Measurements from ENCODE around the gene UBAC2. TPM values are rescaled to one million over a fixed set of nuclear protein-coding genes. Genes with fewer than 3 reads are reported as not detected.

UBAC2 gene
- polyA plus RNA-seq, 3 donors, result 59.6 to 113 (median 96.7) TPM

DNA sequence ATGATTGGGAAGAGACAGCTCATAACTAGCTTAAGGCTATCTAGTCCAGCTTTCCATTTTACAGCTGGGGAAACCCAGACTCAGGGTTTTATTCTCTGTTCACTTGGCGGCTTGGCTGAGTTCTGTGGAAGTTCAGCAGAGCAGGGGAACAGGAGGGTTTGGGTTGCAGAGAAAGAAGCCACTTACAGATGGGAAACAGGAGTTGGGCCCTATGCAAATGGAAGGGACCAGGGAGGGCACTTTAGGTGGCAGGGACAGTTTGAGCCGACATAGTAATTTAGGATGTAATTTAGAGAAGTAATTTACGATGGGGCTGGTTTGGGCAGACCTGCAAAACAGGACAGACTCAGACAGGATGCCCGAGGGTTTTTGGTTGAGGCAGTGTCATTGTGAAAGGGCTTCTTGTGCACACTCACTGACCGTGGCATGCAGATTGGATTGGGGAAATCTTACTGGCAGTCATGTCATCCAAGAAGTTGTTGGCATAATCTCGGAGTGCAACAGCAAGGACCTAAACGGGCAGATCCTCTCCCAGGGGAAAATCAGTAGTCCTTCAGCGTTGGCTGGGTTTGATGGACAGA is 153.8 kb downstream of the UBAC2 start:
- no peaks in the 10 kb centered on the region for H3K9me3 Mint-ChIP-seq
- H3K4me2 ChIP-seq (replicated peaks; ENCODE audit: extremely low read depth, low read length, poor library complexity, severe bottlenecking), result no peak overlapping the region
- peaks cover 33 to 71% of the 10 kb centered on the region in 2 donors for H3K36me3 ChIP-seq (replicated peaks in 1 of 2; ENCODE audit: control insufficient read depth in 1 of 2, insufficient read depth in 2 of 2, low read length in 2 of 2)
- H4K20me1 ChIP-seq (ENCODE audit: insufficient read depth, low read length), result no peaks in the 10 kb centered on the region
- H3K27ac Mint-ChIP-seq, result peak overlapping the region; percentile 72 to 98 (median 95)
- peaks cover 30 to 36% of the 10 kb centered on the region in 2 donors for H3K4me1 ChIP-seq (ENCODE audit: control insufficient read depth in 1 of 2, insufficient read depth in 2 of 2, low read length in 2 of 2)
- peak overlapping the region; percentile 14 to 97 for H3K27ac ChIP-seq (ENCODE audit: low read depth in 1 of 2, low read length in 2 of 2)
- H2AFZ ChIP-seq (ENCODE audit: insufficient read depth, low read depth, low read length, poor library complexity, severe bottlenecking), result no peak overlapping the region
- H3K27me3 ChIP-seq (ENCODE audit: control insufficient read depth in 2 of 2, insufficient read depth in 2 of 2, low read length in 2 of 2), result no peaks in the 10 kb centered on the region
- intact Hi-C loops (cut with micrococcal nuclease), result no loop called here
- H3K79me2 ChIP-seq (ENCODE audit: insufficient read depth, low read length), result peaks cover 11% of the 10 kb centered on the region
- 46% methylated on average over 8 of the region's 8 CpGs for WGBS (ENCODE audit: insufficient coverage)
- TF ChIP-seq CTCF (IDR thresholded peaks at IDR 0.05), result no peak
- H3K4me3 Mint-ChIP-seq, result peak overlapping the region in 1 of 2 donors; percentile 6
- H3K9me3 ChIP-seq (replicated peaks in 1 of 2; ENCODE audit: control insufficient read depth in 1 of 2, insufficient read depth in 1 of 2, low read length in 2 of 2), result no peaks in the 10 kb centered on the region
- H3K4me3 ChIP-seq (replicated peaks in 1 of 3; ENCODE audit: low read depth in 2 of 3, low read length in 3 of 3), result no peak overlapping the region
- peaks cover 44% of the 10 kb centered on the region for H3K4me1 Mint-ChIP-seq
- H3K27me3 Mint-ChIP-seq (ENCODE audit: low read depth in 3 of 3), result no peaks in the 10 kb centered on the region
- peak; percentile 56 to 69 (median 69) for DNase-seq
- no peak overlapping the region for H3K9ac ChIP-seq (ENCODE audit: insufficient read depth, low read length, poor library complexity, severe bottlenecking)
- peaks cover 85 to 86% of the 10 kb centered on the region in 2 donors for H3K36me3 Mint-ChIP-seq

GRCh38 chr13:99355267-99356011 is 154.8 kb downstream of the UBAC2 start:
- Histone ChIP-seq H3K4me3 (replicated peaks in 1 of 3; ENCODE audit: low read depth in 2 of 3, low read length in 3 of 3) (peak overlapping the region in 1 of 3 experiments; percentile 65), H2AFZ (ENCODE audit: insufficient read depth, low read depth, low read length, poor library complexity, severe bottlenecking) (peak overlapping the region; percentile 27), H3K9ac (ENCODE audit: insufficient read depth, low read length, poor library complexity, severe bottlenecking) (peak overlapping the region; percentile 65), H3K9me3 (replicated peaks in 1 of 2; ENCODE audit: control insufficient read depth in 1 of 2, insufficient read depth in 1 of 2, low read length in 2 of 2) (no peaks in the 10 kb centered on the region), H3K4me2 (replicated peaks; ENCODE audit: extremely low read depth, low read length, poor library complexity, severe bottlenecking) (peak overlapping the region; percentile 69), H3K27me3 (ENCODE audit: control insufficient read depth in 2 of 2, insufficient read depth in 2 of 2, low read length in 2 of 2) (no peaks in the 10 kb centered on the region), H3K79me2 (ENCODE audit: insufficient read depth, low read length) (peaks cover 11% of the 10 kb centered on the region), H3K4me1 (ENCODE audit: control insufficient read depth in 1 of 2, insufficient read depth in 2 of 2, low read length in 2 of 2) (peaks cover 30 to 36% of the 10 kb centered on the region in 2 donors), H3K36me3 (replicated peaks in 1 of 2; ENCODE audit: control insufficient read depth in 1 of 2, insufficient read depth in 2 of 2, low read length in 2 of 2) (peaks cover 40 to 76% of the 10 kb centered on the region in 2 donors), H4K20me1 (ENCODE audit: insufficient read depth, low read length) (no peaks in the 10 kb centered on the region), H3K27ac (ENCODE audit: low read depth in 1 of 2, low read length in 2 of 2) (peak overlapping the region; percentile 86 to 97)
- H3K9me3 Mint-ChIP-seq, result no peaks in the 10 kb centered on the region
- TF ChIP-seq CTCF (IDR thresholded peaks at IDR 0.05), result no peak
- H3K27ac Mint-ChIP-seq, result peak overlapping the region; percentile 95 to 98 (median 96)
- peaks cover 44% of the 10 kb centered on the region for H3K4me1 Mint-ChIP-seq
- H3K27me3 Mint-ChIP-seq (ENCODE audit: low read depth in 3 of 3), result no peaks in the 10 kb centered on the region
- WGBS (ENCODE audit: insufficient coverage), result 87% methylated on average over 11 of the region's 18 CpGs
- intact Hi-C loops (cut with micrococcal nuclease), result loop anchor here in 1 of 2 donors (5.0 kb wide), 1 partner anchor 33 kb away; no protein-coding TSS in a partner anchor
- no peak for DNase-seq
- H3K4me3 Mint-ChIP-seq, result peak overlapping the region in 1 of 2 donors; percentile 89
- H3K36me3 Mint-ChIP-seq, result peaks cover 84 to 86% of the 10 kb centered on the region in 2 donors

Data from CD14-positive monocyte (primary cell).